ENCODE data around the gene PTPRZ1. TPM values are rescaled to one million over a fixed set of nuclear protein-coding genes. Genes with fewer than 3 reads are reported as not detected.

The PTPRZ1 gene
- total and polyA plus RNA-seq, 2 of the 4 experiments (the other 2 are of a cell fraction): not detected

DNA sequence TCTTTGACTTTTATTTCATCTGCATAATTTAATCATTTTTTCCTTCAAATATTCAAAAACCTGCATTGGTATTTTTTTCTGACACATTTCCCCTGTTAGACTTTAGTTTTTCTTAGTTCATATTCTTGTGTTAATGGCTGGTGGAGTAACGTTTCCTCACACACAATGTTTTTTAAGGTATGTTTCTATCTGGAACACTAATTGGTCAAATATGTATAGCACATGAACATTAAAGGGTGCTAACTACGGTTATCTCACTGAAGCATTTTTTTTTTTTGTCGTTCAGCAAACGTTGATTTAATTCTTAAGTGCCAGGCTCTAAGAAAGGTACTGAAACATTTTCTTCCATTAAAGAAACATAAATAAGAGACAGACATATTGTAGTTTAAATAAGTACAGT, 87.7 kb downstream of the PTPRZ1 start:
- no peak overlapping the region for H4K5ac ChIP-seq (ENCODE audit: low read depth, low read length)
- H3K9me3 ChIP-seq (ENCODE audit: control insufficient read depth, insufficient read depth, low read length): no peaks in the 10 kb centered on the region
- H3K27ac ChIP-seq (ENCODE audit: insufficient read depth, low read length): no peak overlapping the region
- no peak overlapping the region for H3K56ac ChIP-seq (ENCODE audit: extremely low read depth, insufficient read depth, low read length)
- no peak overlapping the region for H2BK20ac ChIP-seq (ENCODE audit: low read depth, low read length)
- no peak overlapping the region for H3K4ac ChIP-seq (ENCODE audit: low read depth, low read length)
- no peaks in the 10 kb centered on the region for H3K36me3 ChIP-seq (ENCODE audit: control insufficient read depth, insufficient read depth, low read length)
- H3K14ac ChIP-seq (replicated peaks; ENCODE audit: low read depth, low read length): no peak overlapping the region
- H2BK5ac ChIP-seq (ENCODE audit: low read depth, low read length, poor library complexity, severe bottlenecking): peak overlapping the region; percentile 29
- in situ Hi-C loops (cut with MboI; ENCODE audit: low sequenced_read_pairs): no loop called here
- no peak overlapping the region; the same call in 1 of the 2 replicates for H2BK120ac ChIP-seq (ENCODE audit: low read depth, low read length)
- no peak overlapping the region for H4K91ac ChIP-seq (ENCODE audit: insufficient read depth, low read depth, low read length)
- H3K27me3 ChIP-seq (ENCODE audit: control insufficient read depth, insufficient read depth, low read length): no peaks in the 10 kb centered on the region
- CTCF ChIA-PET: no interaction called here
- peak; percentile 9; the same call in 1 of the 2 replicates for ATAC-seq (ENCODE audit: low read depth)
- dilution Hi-C loops (cut with HindIII; ENCODE audit: low sequenced_read_pairs, unreplicated experiment): no loop called here
- H4K8ac ChIP-seq (ENCODE audit: low read depth in 2 of 2, low read length in 2 of 2): peak overlapping the region in 1 of 2 experiments; percentile 11; a peak in 1 of 4 replicates
- no peaks in the 10 kb centered on the region for H3K79me1 ChIP-seq (ENCODE audit: low read depth in 1 of 2, low read length in 2 of 2)
- intact Hi-C loops (cut with micrococcal nuclease): no loop called here
- no peak overlapping the region for H2BK15ac ChIP-seq (ENCODE audit: low read depth, low read length)
- no peak overlapping the region for H3K18ac ChIP-seq (ENCODE audit: low read depth, low read length)
- no TSS peak for BruUV-seq (replicated peaks)
- no peak overlapping the region; the same call in 1 of the 2 replicates for H3K4me2 ChIP-seq (ENCODE audit: low read depth, low read length)
- peaks cover 4% of the 10 kb centered on the region; the same call in 1 of the 2 replicates for H3K9me1 ChIP-seq (ENCODE audit: insufficient read depth, low read length)
- WGBS, 2 experiments (ENCODE audit: extremely low coverage in 2 of 2, insufficient read length in 1 of 2): no CpG with 5 or more reads among the region's 4 CpGs
- no peaks in the 10 kb centered on the region for H4K20me1 ChIP-seq (ENCODE audit: insufficient read depth, low read length)
- TF ChIP-seq NFE2L2 (IDR thresholded peaks at IDR 0.05; ENCODE audit: low read depth, low read length) (no peak), MAFK (IDR thresholded peaks at IDR 0.05; ENCODE audit: low read depth, low read length) (no peak), RCOR1 (IDR thresholded peaks at IDR 0.05; ENCODE audit: insufficient replicate concordance, low read length) (no peak), RFX5 (IDR thresholded peaks at IDR 0.05; ENCODE audit: low read depth, low read length) (no peak), MXI1 (IDR thresholded peaks at IDR 0.05; ENCODE audit: borderline replicate concordance, low read depth, low read length) (no peak), MAZ (IDR thresholded peaks at IDR 0.05; ENCODE audit: borderline replicate concordance, low read depth, low read length) (no peak), CHD1 (IDR thresholded peaks at IDR 0.05; ENCODE audit: low read depth, low read length) (no peak), FOS (IDR thresholded peaks at IDR 0.05; ENCODE audit: low read depth, low read length) (no peak), ELK1 (IDR thresholded peaks at IDR 0.05; ENCODE audit: borderline replicate concordance, low read depth, low read length) (no peak), BHLHE40 (IDR thresholded peaks at IDR 0.05; ENCODE audit: low read depth, low read length) (no peak), CEBPB (IDR thresholded peaks at IDR 0.05; ENCODE audit: low read depth, low read length) (no peak), SMC3 (IDR thresholded peaks at IDR 0.05; ENCODE audit: low read depth, low read length) (no peak)
- TF ChIP-seq, protein P1, sequence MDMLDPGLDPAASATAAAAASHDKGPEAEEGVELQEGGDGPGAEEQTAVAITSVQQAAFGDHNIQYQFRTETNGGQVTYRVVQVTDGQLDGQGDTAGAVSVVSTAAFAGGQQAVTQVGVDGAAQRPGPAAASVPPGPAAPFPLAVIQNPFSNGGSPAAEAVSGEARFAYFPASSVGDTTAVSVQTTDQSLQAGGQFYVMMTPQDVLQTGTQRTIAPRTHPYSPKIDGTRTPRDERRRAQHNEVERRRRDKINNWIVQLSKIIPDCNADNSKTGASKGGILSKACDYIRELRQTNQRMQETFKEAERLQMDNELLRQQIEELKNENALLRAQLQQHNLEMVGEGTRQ (IDR thresholded peaks at IDR 0.05; ENCODE audit: low read depth, low read length): no peak
- TF ChIP-seq, protein P2, sequence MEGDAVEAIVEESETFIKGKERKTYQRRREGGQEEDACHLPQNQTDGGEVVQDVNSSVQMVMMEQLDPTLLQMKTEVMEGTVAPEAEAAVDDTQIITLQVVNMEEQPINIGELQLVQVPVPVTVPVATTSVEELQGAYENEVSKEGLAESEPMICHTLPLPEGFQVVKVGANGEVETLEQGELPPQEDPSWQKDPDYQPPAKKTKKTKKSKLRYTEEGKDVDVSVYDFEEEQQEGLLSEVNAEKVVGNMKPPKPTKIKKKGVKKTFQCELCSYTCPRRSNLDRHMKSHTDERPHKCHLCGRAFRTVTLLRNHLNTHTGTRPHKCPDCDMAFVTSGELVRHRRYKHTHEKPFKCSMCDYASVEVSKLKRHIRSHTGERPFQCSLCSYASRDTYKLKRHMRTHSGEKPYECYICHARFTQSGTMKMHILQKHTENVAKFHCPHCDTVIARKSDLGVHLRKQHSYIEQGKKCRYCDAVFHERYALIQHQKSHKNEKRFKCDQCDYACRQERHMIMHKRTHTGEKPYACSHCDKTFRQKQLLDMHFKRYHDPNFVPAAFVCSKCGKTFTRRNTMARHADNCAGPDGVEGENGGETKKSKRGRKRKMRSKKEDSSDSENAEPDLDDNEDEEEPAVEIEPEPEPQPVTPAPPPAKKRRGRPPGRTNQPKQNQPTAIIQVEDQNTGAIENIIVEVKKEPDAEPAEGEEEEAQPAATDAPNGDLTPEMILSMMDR (conservative IDR thresholded peaks at IDR 0.05; ENCODE audit: low read depth, low read length): no peak
- POLR2A ChIA-PET (ENCODE audit: unreplicated experiment): no interaction called here
- no peak overlapping the region for H2AK9ac ChIP-seq (replicated peaks; ENCODE audit: low read depth, low read length, poor library complexity)
- no peak overlapping the region for H2AFZ ChIP-seq (replicated peaks; ENCODE audit: low read length, poor library complexity)
- no peak overlapping the region for H3K23ac ChIP-seq (ENCODE audit: low read depth, low read length)
- peaks cover 2% of the 10 kb centered on the region; the same call in 1 of the 2 replicates for H3K4me1 ChIP-seq (ENCODE audit: control insufficient read depth, insufficient read depth, low read length)
- H3K4me3 ChIP-seq (ENCODE audit: insufficient read depth, low read depth, low read length): no peak overlapping the region
- no peak for DNase-seq
- no peak overlapping the region for H2AK5ac ChIP-seq (ENCODE audit: low read depth, low read length)
- H3K9ac ChIP-seq (ENCODE audit: low read depth, low read length): no peak overlapping the region
